Fibroblast of peridontal ligament (primary cell): Measurements from ENCODE around the gene MED31.
"Not testable (repeated sequence)": the region's sequence is repeated elsewhere in the genome, so short reads cannot be mapped to it uniquely, and the experiment has no call there.

Experiments used
- DNase-seq: peaks from one replicate; pipeline ENCODE4 v3.0.0-alpha.2; 2010; ENCODE audit errors: extremely low read depth

Gene MED31

DNA sequence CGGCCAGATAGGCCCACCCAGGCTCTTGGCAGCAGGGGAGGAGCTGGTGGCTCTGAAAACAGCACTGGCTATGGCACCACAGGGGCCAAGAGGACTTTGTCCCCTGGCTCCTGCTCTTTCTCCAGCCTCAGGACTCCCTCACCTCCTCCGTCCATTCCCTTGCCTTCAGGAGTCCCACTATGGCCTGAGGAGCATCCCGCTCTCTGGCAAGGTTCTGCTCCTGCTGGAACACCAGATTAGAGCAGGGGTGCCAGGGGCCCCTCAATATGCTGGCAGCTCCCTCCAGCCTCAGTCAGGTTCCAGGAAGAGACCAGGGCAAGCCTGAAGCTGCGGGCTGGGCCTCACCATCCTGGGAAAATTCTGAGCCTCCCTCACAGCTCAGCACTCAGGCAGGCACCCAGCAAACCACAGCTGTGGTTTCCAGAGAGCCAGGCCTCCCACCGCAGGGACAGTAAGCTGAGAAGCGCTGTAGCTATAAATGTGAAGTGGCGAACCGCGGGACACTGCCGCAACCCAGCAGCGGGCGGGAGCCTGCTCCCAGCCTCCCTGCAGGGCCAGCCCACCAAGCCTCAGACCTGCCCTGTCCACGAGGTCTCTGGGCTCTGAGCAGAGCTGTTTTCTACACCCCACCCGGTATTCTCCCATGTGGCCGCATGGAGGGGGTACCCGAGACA is 25.9 kb upstream of the MED31 start:
- DNase-seq, result peak; percentile 57

DNA sequence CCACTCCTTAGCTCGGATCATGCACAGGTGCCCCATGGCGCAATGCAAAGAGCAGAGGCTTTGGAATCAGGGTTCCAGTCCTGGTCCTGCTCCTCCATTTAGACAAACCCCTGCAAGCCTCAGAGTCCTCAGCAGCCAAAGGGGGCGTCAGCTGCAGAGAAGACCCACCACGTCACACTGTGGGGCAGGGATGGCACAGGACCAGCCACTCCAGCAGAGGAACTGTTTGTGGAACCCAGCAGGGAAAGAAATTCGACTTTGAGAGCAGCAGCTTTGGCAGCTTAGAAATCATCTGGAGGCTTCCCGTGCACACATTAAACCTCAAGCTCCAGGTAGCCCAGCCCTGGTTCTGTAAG is 25.4 kb upstream of the MED31 start:
- no peak for DNase-seq

DNA sequence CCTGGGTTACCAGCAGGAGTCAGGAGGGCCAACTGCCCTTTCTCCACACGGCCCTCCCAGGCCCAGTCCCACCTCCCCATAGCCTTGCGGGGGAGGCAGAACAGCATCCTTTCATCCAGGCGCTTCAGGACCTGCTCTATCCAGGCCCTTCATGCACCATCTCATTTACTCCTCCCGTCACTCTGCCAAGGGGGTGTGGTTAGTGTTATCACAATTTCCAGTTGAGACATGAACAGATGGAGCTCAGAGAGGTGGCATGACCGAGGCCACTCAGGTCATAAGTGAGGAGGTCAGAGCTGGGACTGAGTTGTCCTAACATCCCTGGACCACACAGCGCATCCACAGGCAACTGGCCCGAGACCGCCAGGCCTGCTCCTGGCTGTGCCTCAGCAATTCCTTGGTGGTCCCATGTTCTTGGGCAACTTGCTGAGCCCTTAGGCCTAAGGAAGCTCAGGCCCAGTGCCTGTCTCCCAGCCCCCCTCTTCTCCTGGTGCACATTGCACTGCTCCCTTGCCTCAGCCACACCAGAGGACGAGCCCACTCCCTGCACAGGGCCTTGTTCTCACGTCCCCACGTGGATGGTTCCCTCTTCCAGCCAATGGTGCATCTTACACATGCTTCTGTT is 23.9 kb upstream of the MED31 start:
- DNase-seq, result no peak

DNA sequence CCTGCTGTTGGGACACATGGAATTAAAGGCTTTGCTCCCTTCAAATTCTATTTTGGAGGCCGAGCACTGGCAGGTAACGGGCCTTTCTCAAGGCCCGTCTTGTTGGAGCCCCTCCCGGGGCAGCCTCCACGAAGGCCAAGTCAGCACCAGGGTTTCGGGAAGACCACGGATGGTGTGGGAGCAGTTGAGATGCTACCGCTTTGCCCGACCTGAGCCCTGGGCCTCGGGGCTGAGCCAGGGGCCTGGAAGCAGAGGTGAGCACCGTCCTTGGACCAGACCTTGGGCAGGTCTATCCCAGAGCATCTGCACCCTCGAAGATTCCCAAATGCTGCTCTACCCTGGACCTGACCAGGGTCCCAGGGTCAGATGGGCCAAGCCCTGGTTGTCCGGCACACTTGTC is 23.2 kb upstream of the MED31 start:
- no peak for DNase-seq

DNA sequence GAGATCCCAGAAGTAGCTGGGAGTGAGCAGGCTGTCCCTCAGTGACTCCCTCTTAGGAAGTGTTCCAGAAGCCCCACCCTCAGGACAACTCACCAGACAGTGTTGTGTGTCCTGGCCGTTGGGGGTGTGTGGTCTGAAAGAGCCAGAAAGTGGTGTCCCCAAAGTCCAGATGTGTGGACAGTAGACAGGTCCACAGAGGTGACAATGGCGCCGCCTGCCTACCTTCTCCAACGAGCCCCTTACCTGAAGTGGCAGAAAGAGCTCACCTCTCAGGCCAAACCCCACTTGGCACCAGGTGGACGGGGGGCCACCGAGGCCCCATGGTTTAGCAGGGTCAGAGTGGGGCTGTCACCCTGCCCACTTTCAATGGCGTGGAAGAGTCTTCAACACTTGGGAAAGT is 20.0 kb upstream of the MED31 start:
- DNase-seq, result no peak

- no peak for DNase-seq
These were observed 19.6 kb upstream of the MED31 start for GRCh38 chr17:6670999-6671398.

GRCh38 chr17:6670571-6670970 is 19.2 kb upstream of the MED31 start:
- no peak for DNase-seq

DNA sequence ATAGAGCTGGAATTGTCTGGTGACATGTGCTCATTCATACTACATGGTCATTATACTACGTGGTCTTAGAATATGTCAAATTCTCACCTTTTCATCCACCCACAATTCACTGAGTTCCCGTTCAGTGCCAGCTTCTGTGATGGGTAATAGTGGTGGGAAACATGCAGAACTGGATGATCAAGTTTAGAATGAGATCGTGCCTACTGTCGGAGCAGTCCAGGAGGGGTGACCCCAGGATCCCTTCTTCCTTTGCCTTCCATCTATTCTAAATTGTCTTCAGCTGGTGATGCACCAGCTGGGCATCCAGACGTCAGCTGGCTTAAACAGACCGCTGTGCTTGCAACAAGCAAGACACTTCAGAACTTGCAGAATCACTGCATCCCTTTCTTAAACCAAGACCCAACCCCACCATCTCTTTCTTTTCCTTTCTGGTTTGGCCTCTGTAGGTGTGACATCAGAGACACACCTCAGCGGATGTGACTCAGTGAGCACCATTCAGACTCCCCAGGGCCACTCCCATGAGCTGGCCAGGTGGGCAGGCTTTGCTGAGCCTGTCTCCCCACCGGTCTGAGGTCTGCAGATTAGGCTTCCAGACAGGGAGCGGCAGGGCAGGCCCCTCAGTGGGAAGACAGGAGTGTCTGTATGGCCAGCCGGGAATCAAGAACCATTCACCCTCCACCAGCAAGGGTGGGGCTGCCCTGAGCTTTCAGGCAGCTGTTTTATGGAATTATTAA is 18.2 kb upstream of the MED31 start:
- no peak for DNase-seq

GRCh38 chr17:6668727-6669425 is 17.5 kb upstream of the MED31 start:
- DNase-seq, result no peak

DNA sequence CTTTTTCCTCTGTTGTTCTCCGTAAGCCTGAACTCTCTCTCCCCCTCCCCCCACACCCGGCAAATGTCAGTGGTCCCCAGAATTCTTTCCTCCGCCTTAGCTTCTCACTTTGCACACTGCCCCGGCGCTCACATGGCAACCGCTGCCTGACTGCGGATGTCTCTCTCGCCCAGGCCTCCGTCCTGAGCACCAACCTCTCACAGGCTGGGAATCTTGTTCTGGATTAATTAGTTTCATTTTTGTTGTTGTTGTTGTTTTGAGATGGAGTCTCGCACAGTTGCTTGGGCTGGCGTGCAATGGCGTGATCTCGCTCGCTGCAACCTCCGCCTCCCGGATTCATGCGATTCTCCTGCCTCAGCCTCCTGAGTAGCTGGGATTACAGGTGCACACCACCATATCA is 16.8 kb upstream of the MED31 start:
- no peak for DNase-seq

- DNase-seq, result no peak
These were observed 16.1 kb upstream of the MED31 start for GRCh38 chr17:6667516-6667915.

GRCh38 chr17:6666557-6666956 is 15.2 kb upstream of the MED31 start:
- no peak for DNase-seq

DNA sequence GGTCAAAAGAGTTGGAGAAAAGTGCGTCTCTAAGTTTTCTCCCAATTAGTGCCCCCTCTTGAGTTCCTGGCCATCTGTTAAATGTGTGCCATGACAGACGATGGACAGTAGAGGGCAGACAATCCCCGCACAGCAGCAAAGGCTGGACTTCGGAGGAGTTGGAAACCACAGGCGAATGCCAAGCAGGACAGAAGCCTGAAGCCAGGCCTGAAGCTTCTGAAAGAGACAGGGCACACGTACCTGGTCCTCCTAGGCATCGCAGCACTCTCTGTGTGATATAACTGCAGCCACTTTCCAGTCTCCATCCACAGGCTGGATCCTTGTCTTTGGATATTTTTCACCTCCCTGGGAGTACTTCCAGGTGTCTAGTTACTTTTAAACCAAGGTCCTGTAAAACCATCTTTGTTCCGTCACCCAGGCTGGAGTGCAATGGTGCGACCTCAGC is 14.7 kb upstream of the MED31 start:
- peak; percentile 88 for DNase-seq

GRCh38 chr17:6663200-6663599 is 11.8 kb upstream of the MED31 start:
- not testable (repeated sequence) for DNase-seq

DNA sequence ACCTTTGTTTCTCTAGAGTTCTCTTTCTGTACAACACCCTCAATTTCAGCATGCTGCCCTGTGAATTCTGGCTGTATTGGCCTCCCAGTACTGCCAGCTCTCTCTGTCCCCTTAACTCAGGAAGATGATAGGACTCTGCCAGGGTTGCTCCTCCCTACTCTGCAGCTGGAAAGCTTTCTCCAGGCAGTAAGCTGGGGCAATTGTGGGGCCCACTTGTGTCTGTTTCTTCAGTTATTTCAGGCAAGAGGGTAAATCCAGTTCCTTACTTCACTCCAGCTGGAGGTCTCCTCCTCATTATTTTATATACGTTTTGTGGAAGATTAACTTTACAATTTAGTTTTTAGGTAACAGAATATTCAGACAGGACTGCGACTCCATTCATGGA is 10.1 kb upstream of the MED31 start:
- no peak for DNase-seq

GRCh38 chr17:6660805-6661463 is 9.5 kb upstream of the MED31 start:
- DNase-seq, result no peak

GRCh38 chr17:6660101-6660500 is 8.7 kb upstream of the MED31 start:
- DNase-seq, result no peak

- not testable (repeated sequence) for DNase-seq
These were observed 7.0 kb upstream of the MED31 start for GRCh38 chr17:6658411-6658810.

GRCh38 chr17:6657633-6658287 is 6.4 kb upstream of the MED31 start:
- no peak for DNase-seq

- DNase-seq, result not testable (repeated sequence)
These were observed 5.6 kb upstream of the MED31 start for GRCh38 chr17:6656797-6657632.
